ENCODE data around the gene HOMER2. TPM values are rescaled to one million over a fixed set of nuclear protein-coding genes. Genes with fewer than 3 reads are reported as not detected.

HOMER2 gene
- total and polyA plus RNA-seq, 10 donors, result 2.1 to 24.3 (median 11.7) TPM

- intact Hi-C loops (cut with DNase I; ENCODE audit: low total_unique reads), result no loop called here
- no peaks in the 10 kb centered on the region for H3K4me1 ChIP-seq
- H3K27me3 ChIP-seq (replicated peaks in 1 of 7), result no peaks in the 10 kb centered on the region
- H3K4me3 ChIP-seq, result no peak overlapping the region
- TF ChIP-seq POLR2AphosphoS5 (IDR thresholded peaks at IDR 0.05) (no peak), POLR2A (IDR thresholded peaks at IDR 0.05) (no peak), CTCF (IDR thresholded peaks at IDR 0.05 in 8 of 11, conservative IDR thresholded peaks at IDR 0.05 in 3 of 11) (no peak)
- no peak for DNase-seq
- H3K36me3 ChIP-seq, result no peaks in the 10 kb centered on the region
- no peaks in the 10 kb centered on the region for H3K9me3 ChIP-seq
- WGBS, 5 donors, result 84 to 94% (median 91%) methylated on average over 6 of the region's 6 CpGs
- H3K27ac ChIP-seq, result no peak overlapping the region
These were observed 89.6 kb downstream of the HOMER2 start for GRCh38 chr15:82862886-82863285.

- intact Hi-C loops (cut with DNase I; ENCODE audit: low total_unique reads), result no loop called here
- Histone ChIP-seq H3K4me1 (peaks cover 0 to 11% (median 7%) of the 10 kb centered on the region in 6 donors), H3K9me3 (no peaks in the 10 kb centered on the region), H3K27me3 (replicated peaks in 1 of 7) (no peaks in the 10 kb centered on the region), H3K27ac (no peak overlapping the region), H3K36me3 (no peaks in the 10 kb centered on the region), H3K4me3 (no peak overlapping the region)
- DNase-seq, result no peak
- WGBS, 5 donors, result 92 to 97% (median 95%) methylated on average over 11 of the region's 11 CpGs
- TF ChIP-seq POLR2A (IDR thresholded peaks at IDR 0.05) (no peak), CTCF (IDR thresholded peaks at IDR 0.05 in 8 of 11, conservative IDR thresholded peaks at IDR 0.05 in 3 of 11) (no peak), POLR2AphosphoS5 (IDR thresholded peaks at IDR 0.05) (no peak)
These were observed 93.6 kb downstream of the HOMER2 start for GRCh38 chr15:82858932-82859331.

- Histone ChIP-seq H3K4me1 (peaks cover 0 to 25% (median 10%) of the 10 kb centered on the region in 6 donors), H3K9me3 (no peaks in the 10 kb centered on the region), H3K4me3 (no peak overlapping the region), H3K36me3 (no peaks in the 10 kb centered on the region), H3K27me3 (replicated peaks in 1 of 7) (no peaks in the 10 kb centered on the region), H3K27ac (peak overlapping the region in 5 of 8 donors; percentile 55 to 75 (median 62))
- WGBS, 5 donors, result 95 to 97% (median 96%) methylated on average over 10 of the region's 10 CpGs
- DNase-seq, result no peak
- TF ChIP-seq POLR2A (IDR thresholded peaks at IDR 0.05) (no peak), POLR2AphosphoS5 (IDR thresholded peaks at IDR 0.05) (no peak), CTCF (IDR thresholded peaks at IDR 0.05 in 8 of 11, conservative IDR thresholded peaks at IDR 0.05 in 3 of 11) (no peak)
- intact Hi-C loops (cut with DNase I; ENCODE audit: low total_unique reads), result no loop called here
These were observed 95.9 kb downstream of the HOMER2 start for GRCh38 chr15:82856397-82857170.

GRCh38 chr15:82855286-82856100, 97.0 kb downstream of the HOMER2 start:
- no peak for TF ChIP-seq POLR2A (IDR thresholded peaks at IDR 0.05)
- no peak for TF ChIP-seq CTCF (IDR thresholded peaks at IDR 0.05 in 8 of 11, conservative IDR thresholded peaks at IDR 0.05 in 3 of 11)
- no peak for TF ChIP-seq POLR2AphosphoS5 (IDR thresholded peaks at IDR 0.05)
- no peaks in the 10 kb centered on the region for H3K36me3 ChIP-seq
- peak overlapping the region in 6 of 8 donors; percentile 55 to 75 (median 62) for H3K27ac ChIP-seq
- intact Hi-C loops (cut with DNase I; ENCODE audit: low total_unique reads), result no loop called here
- peaks cover 0 to 33% (median 15%) of the 10 kb centered on the region in 6 donors for H3K4me1 ChIP-seq
- no peak for DNase-seq
- WGBS, 5 donors, result 68 to 75% (median 71%) methylated on average over 16 to 17 of the region's 17 CpGs
- H3K27me3 ChIP-seq (replicated peaks in 1 of 7), result no peaks in the 10 kb centered on the region
- H3K9me3 ChIP-seq, result no peaks in the 10 kb centered on the region
- no peak overlapping the region for H3K4me3 ChIP-seq
